GM12872 (cell line): ENCODE measurements around the gene GPATCH2.

Experiments used
- CTCF ChIP-seq: IDR thresholded peaks from 3 replicates; pipeline ENCODE4 v1.5.1; 2011; ENCODE audit warnings: low read depth, mild to moderate bottlenecking, low read length, moderate library complexity; ENCODE audit not compliant: insufficient read depth

GPATCH2 gene

GRCh38 chr1:217465102-217465501 is 165.8 kb downstream of the GPATCH2 start:
- no peak for TF ChIP-seq CTCF

GRCh38 chr1:217462666-217463065 is 168.2 kb downstream of the GPATCH2 start:
- TF ChIP-seq CTCF = no peak

GRCh38 chr1:217462159-217462558 is 168.7 kb downstream of the GPATCH2 start:
- TF ChIP-seq CTCF = no peak

DNA sequence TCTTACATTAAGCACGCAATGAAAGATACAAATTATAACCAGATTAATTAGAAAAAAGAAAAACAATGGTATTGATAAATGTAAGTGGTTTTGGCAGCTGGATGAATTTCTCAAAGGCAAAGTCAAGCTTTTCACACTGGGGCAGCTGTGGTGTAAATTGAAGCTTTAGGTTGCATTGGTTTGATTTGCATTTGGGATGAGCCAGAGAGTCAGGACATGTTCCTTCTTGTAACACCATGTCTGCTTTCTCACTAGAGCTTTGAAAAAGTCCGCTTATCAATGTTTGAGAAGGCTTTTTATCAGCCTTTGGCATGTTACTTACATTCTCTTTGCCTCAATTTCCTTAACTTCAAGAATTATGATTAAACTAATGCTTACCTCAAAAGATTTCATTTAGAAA is 173.9 kb downstream of the GPATCH2 start:
- TF ChIP-seq CTCF = no peak

DNA sequence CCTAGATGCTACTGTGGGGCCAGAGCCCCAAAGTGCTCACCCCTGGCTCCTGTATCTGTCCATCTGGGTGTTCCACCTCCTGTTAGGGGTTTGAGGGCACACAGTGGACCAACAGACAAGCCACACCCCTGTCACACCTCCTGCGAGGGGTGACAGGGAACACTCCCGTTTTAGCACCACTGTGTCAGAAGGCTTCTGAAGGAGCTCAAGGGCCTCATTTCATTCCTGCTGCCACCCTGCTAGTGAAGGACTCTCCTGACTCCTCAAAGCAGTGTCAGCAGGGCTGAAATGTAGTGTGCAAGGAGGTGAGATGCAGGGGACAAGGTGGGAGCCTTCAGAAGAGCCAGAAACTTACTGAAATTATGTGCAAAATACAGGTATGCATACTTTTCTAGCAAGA is 174.6 kb downstream of the GPATCH2 start:
- no peak for TF ChIP-seq CTCF

GRCh38 chr1:217453816-217454215 is 177.1 kb downstream of the GPATCH2 start:
- no peak for TF ChIP-seq CTCF

DNA sequence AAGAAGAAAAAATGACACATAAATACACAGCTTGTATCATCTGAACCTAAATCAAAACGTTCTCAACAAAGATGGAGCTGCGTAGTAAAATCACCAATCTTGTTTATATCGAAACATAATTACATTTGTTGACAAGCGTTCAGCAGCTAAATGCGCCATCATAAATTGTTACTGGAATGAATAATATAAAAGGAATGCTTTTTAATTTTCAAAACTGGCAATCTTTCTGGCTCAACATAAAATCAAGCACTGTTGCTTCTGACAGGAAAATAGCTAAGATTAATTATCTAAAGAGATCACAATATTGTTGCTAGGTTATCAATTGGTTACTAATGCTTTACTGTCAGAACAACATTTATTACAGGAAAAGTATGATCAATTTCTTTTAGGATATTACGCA is 181.5 kb downstream of the GPATCH2 start:
- no peak for TF ChIP-seq CTCF

- TF ChIP-seq CTCF = no peak
Observed at GRCh38 chr1:217443845-217444244, 187.0 kb downstream of the GPATCH2 start.
